K562 (cell line): Measurements from ENCODE around the gene ITLN1. TPM values are rescaled to one million over a fixed set of nuclear protein-coding genes. Genes with fewer than 3 reads are reported as not detected.

ENCODE experiments used
- ATAC-seq: fragments of 200-7000 bp; cut with Tn5 transposase; 3 replicates; pipeline ENCODE4 v1.9.1; 2020; ENCODE audit warnings: moderate library complexity
- BruUV-seq: library from RNA; stranded (reverse); fragments of 400-500 nt; replicated peaks from 2 replicates; lab custom pipeline; 2021; lab: Mats Ljungman, UMichigan
- CTCF ChIA-PET: fragments of 300-600 bp; formaldehyde crosslinking; extraction: SDS; loops from one replicate; lab custom pipeline; 2021; ENCODE audit warnings: low intra/inter-chr PET ratio; lab: Yijun Ruan, JAX
- POLR2A ChIA-PET: fragments of 300-600, 350-650 bp; sonication (Branson Sonifier 250); formaldehyde crosslinking; extraction: SDS; loops from one replicate; lab custom pipeline; 2021; ENCODE audit warnings: antibody characterized with exemption, inconsistent platforms; lab: Yijun Ruan, JAX
- DNase-seq, 4 experiments: peaks; one replicate each; pipeline versions ENCODE4 v3.0.0 to v3.0.0-alpha.2; 2011 to 2018; ENCODE audit warnings: low spot score in 3 of 4, mixed read lengths in 3 of 4; ENCODE audit errors: extremely low read depth in 1 of 4
- FAIRE-seq: peaks from 2 replicates; lab custom pipeline; 2011; peaks lifted over from hg19 to GRCh38; lab: Jason Lieb, UNC
- H2AFZ ChIP-seq: 2 replicates; pipeline ENCODE4 v1.6.0; 2011; ENCODE audit warnings: low read depth, low read length, control low read depth, inconsistent platforms
- H3K27ac ChIP-seq: fragments of 200-600 bp; 3 replicates; pipeline ENCODE4 v1.8.0; 2011; ENCODE audit warnings: low read depth, mild to moderate bottlenecking, control low read depth, inconsistent platforms, low read length, moderate library complexity, mixed read lengths; ENCODE audit errors: extremely low read depth
- H3K27me3 ChIP-seq, 2 experiments: fragments of 300-600 bp in 1 of 2; 2 replicates in 1 of 2; 3 replicates in 1 of 2; pipeline versions ENCODE4 v1.6.0 to v1.8.0; 2011; ENCODE audit warnings: inconsistent platforms in 2 of 2, low read length in 2 of 2, mild to moderate bottlenecking in 1 of 2, mixed read lengths in 1 of 2, moderate library complexity in 1 of 2; ENCODE audit not compliant: control insufficient read depth in 2 of 2, insufficient read depth in 2 of 2
- H3K36me3 ChIP-seq: fragments of 300-600 bp; 3 replicates; pipeline ENCODE4 v1.8.0; 2011; ENCODE audit warnings: mild to moderate bottlenecking, low read length, inconsistent platforms; ENCODE audit not compliant: control insufficient read depth, insufficient read depth
- H3K4me1 ChIP-seq, 2 experiments: fragments of 200-600 bp in 1 of 2; replicated peaks in 1 of 2; 2 replicates in 1 of 2; 3 replicates in 1 of 2; pipeline versions ENCODE4 v1.5.1 to v1.8.0; 2011; ENCODE audit warnings: inconsistent platforms in 2 of 2, low read length in 2 of 2, mild to moderate bottlenecking in 1 of 2, mixed read lengths in 1 of 2, moderate library complexity in 1 of 2; ENCODE audit not compliant: control insufficient read depth in 2 of 2, insufficient read depth in 2 of 2
- H3K4me2 ChIP-seq: 2 replicates; pipeline ENCODE4 v1.6.1; 2011; ENCODE audit warnings: low read length, control low read depth, inconsistent platforms, mixed read lengths; ENCODE audit not compliant: insufficient read depth
- H3K4me3 ChIP-seq: fragments of 200-600 bp; sonication (generic), shearing (Covaris generic); 2 replicates; pipeline ENCODE4 v1.5.1; 2016; ENCODE audit warnings: control low read depth, inconsistent platforms
- H3K79me2 ChIP-seq: fragments of 200-600 bp; 3 replicates; pipeline ENCODE4 v1.8.0; 2011; ENCODE audit warnings: low read length, inconsistent platforms; ENCODE audit not compliant: control insufficient read depth, insufficient read depth
- H3K9ac ChIP-seq, 2 experiments: 2 replicates each; pipeline versions ENCODE4 v1.6.0 to v1.6.1; 2011; ENCODE audit warnings: low read depth in 2 of 2, low read length in 2 of 2, control low read depth in 1 of 2, inconsistent platforms in 1 of 2, mild to moderate bottlenecking in 1 of 2, mixed read lengths in 1 of 2; ENCODE audit not compliant: insufficient read depth in 1 of 2
- H3K9me1 ChIP-seq: one replicate; pipeline ENCODE4 v1.6.0; 2011; ENCODE audit warnings: inconsistent platforms, mild to moderate bottlenecking, low read length, moderate library complexity; ENCODE audit not compliant: control insufficient read depth, insufficient read depth
- H3K9me3 ChIP-seq: replicated peaks from 2 replicates; pipeline ENCODE4 v1.5.1; 2011; ENCODE audit warnings: low read depth, low read length, inconsistent platforms; ENCODE audit not compliant: control insufficient read depth, insufficient read depth
- H4K20me1 ChIP-seq: replicated peaks from 2 replicates; pipeline ENCODE4 v1.6.1; 2011; ENCODE audit warnings: low read length, inconsistent platforms, mixed read lengths; ENCODE audit not compliant: control insufficient read depth, insufficient read depth
- CHAMP1 ChIP-seq: fragments of 450-650 bp; IDR thresholded peaks from 2 replicates; pipeline ENCODE4 v1.6.1; 2016; ENCODE audit warnings: mild to moderate bottlenecking
- MCM5 ChIP-seq: fragments of 450-650 bp; IDR thresholded peaks from 2 replicates; pipeline ENCODE4 v1.6.1; 2016; ENCODE audit warnings: low read depth
- RCOR1 ChIP-seq, 2 experiments: IDR thresholded peaks; 2 replicates each; pipeline ENCODE4 v1.6.1; 2012; ENCODE audit warnings: low read depth in 2 of 2, low read length in 2 of 2, borderline replicate concordance in 1 of 2, improper control_type of control experiment in 1 of 2
- WGBS: fragments of 100-300 bp; shearing (Covaris generic); methylation state at CpG from one replicate; pipeline ENCODE4 v1.1.6; 2016; ENCODE audit warnings: low coverage, mixed read lengths; ENCODE audit not compliant: insufficient coverage; ENCODE audit errors: missing lambda C conversion rate; 5-methylcytosine and 5-hydroxymethylcytosine counted together
- in situ Hi-C: fragments of 300-500 bp; cut with MboI; formaldehyde crosslinking; loops from 4 replicates; pipeline ENCODE4 v1.15.0; 2018; ENCODE audit warnings: inconsistent platforms, mixed read lengths
- intact Hi-C: fragments of 100-400 bp; cut with micrococcal nuclease; formaldehyde crosslinking; loops from 2 replicates; pipeline ENCODE4 v1.14.2; 2022
- polyA plus RNA-seq, 8 experiments: library from polyadenylated mRNA; depleted of rRNA in 4 of 8; stranded (reverse) in 5 of 8; unstranded in 3 of 8; fragments of >200 nt; fragmentation: Nextera tagmentation in 2 of 8; fragmentation: Illumina TruSeq in 1 of 8; extraction: Ambion mirVana in 2 of 8; extraction: Trizol in 1 of 8; gene quantifications; 2 replicates each; pipeline versions ENCODE4 v1.2.1 to v1.2.3, GENCODE V29; 2011 to 2014; ENCODE audit warnings: inconsistent platforms in 1 of 8, missing spikeins in 1 of 8
- total RNA-seq, 7 experiments: library from RNA; depleted of rRNA in 6 of 7; stranded (reverse); fragments of >200 nt in 6 of 7; fragmentation: Illumina TruSeq in 2 of 7; extraction: Trizol in 2 of 7; gene quantifications; 2 replicates each; pipeline versions ENCODE4 v1.2.1 to v1.2.3, GENCODE V29; 2011 to 2021; ENCODE audit warnings: low replicate concordance in 1 of 7

ITLN1 gene
- total and polyA plus RNA-seq, 9 of the 15 experiments (the other 6 are each of a cell fraction or from before 2014, with no cell fraction given): not detected

GRCh38 chr1:160924791-160925651 lies 40.0 kb upstream of the ITLN1 start:
- no peak overlapping the region for H2AFZ ChIP-seq
- FAIRE-seq (no peak), DNase-seq (no peak), ATAC-seq (no peak)
- intact Hi-C loops: no loop called here
- in situ Hi-C loops: no loop called here
- H3K4me3 ChIP-seq: no peak overlapping the region
- 0 out of 2 replicates have a peak, but pooled peaks cover 2% of the 10 kb centered on the region for H3K9me3 ChIP-seq
- peaks cover 0 to 5% of the 10 kb centered on the region in 2 experiments; a peak in 1 of 5 replicates for H3K27me3 ChIP-seq
- no peak overlapping the region for H3K27ac ChIP-seq
- no peaks in the 10 kb centered on the region for H3K36me3 ChIP-seq
- WGBS: 3% methylated on average over 6 of the region's 7 CpGs
- H3K79me2 ChIP-seq: no peaks in the 10 kb centered on the region
- no peaks in the 10 kb centered on the region for H4K20me1 ChIP-seq
- no peaks in the 10 kb centered on the region for H3K4me1 ChIP-seq
- POLR2A ChIA-PET: no interaction called here
- H3K9ac ChIP-seq: no peak overlapping the region
- no peaks in the 10 kb centered on the region for H3K9me1 ChIP-seq
- no peak overlapping the region for H3K4me2 ChIP-seq
- TF ChIP-seq MCM5 (no peak), RCOR1 (IDR thresholded peaks at IDR 0.05; ENCODE audit: borderline replicate concordance in 1 of 2, low read depth in 2 of 2, low read length in 2 of 2) (no peak), CHAMP1 (no peak)
- BruUV-seq: no TSS peak
- CTCF ChIA-PET: no interaction called here
